ENCODE results near the gene PPP1R15A. TPM values are rescaled to one million over a fixed set of nuclear protein-coding genes. Genes with fewer than 3 reads are reported as not detected.

The PPP1R15A gene
- total and polyA plus RNA-seq, 9 donors, result 22.8 to 156 (median 54.8) TPM

GRCh38 chr19:48852292-48852691 lies 19.9 kb upstream of the PPP1R15A start:
- DNase-seq, result no peak
- Histone ChIP-seq H3K9me3 (no peaks in the 10 kb centered on the region), H3K4me3 (no peak overlapping the region), H3K4me1 (ENCODE audit: insufficient read depth) (no peaks in the 10 kb centered on the region), H3K27me3 (no peaks in the 10 kb centered on the region), H3K27ac (no peak overlapping the region), H3K36me3 (no peaks in the 10 kb centered on the region)
- 90 to 94% (median 93%) methylated on average over 4 of the region's 4 CpGs for WGBS, 3 donors
- intact Hi-C loops (cut with DNase I), result no loop called here
- TF ChIP-seq POLR2A (IDR thresholded peaks at IDR 0.05), result no peak
- TF ChIP-seq EP300 (IDR thresholded peaks at IDR 0.05), result no peak
- no peak for TF ChIP-seq CTCF (IDR thresholded peaks at IDR 0.05)

- no peak overlapping the region for H3K4me3 ChIP-seq
- no peak for TF ChIP-seq CTCF (IDR thresholded peaks at IDR 0.05)
- TF ChIP-seq POLR2A (IDR thresholded peaks at IDR 0.05), result no peak
- no peak for TF ChIP-seq EP300 (IDR thresholded peaks at IDR 0.05)
- no peaks in the 10 kb centered on the region for H3K27me3 ChIP-seq
- no peaks in the 10 kb centered on the region for H3K4me1 ChIP-seq (ENCODE audit: insufficient read depth)
- H3K27ac ChIP-seq, result no peak overlapping the region
- H3K9me3 ChIP-seq, result no peaks in the 10 kb centered on the region
- WGBS, 3 donors, result 78 to 89% (median 88%) methylated on average over 8 of the region's 8 CpGs
- no peak for DNase-seq
- no peaks in the 10 kb centered on the region for H3K36me3 ChIP-seq
- intact Hi-C loops (cut with DNase I), result no loop called here
Measured at GRCh38 chr19:48853483-48853882, 18.7 kb upstream of the PPP1R15A start.

GRCh38 chr19:48854103-48854502 lies 18.1 kb upstream of the PPP1R15A start:
- no peak for DNase-seq

DNA sequence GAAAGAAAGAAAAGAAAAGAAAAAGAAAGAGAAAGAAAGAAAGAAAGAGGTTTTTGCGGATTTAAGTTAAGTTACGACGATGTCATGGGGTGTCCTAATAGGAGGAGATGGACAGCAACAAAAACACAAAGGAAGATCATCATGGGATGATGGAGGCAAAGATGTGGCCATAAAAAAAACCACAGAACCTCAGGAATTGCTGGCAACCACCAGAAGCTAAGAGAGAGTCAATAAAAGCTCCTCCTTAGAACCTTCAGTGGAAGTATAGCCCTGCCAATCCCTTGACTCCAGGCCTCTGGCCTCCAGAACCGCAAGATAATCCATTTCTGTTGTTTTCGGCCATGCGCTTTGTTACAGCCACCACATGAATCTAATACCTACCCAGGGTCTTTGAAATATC lies 15.3 kb upstream of the PPP1R15A start:
- no peak overlapping the region for H3K4me3 ChIP-seq
- intact Hi-C loops (cut with DNase I), result no loop called here
- no peak for TF ChIP-seq EP300 (IDR thresholded peaks at IDR 0.05)
- no peak for TF ChIP-seq POLR2A (IDR thresholded peaks at IDR 0.05)
- no peak for TF ChIP-seq CTCF (IDR thresholded peaks at IDR 0.05)
- no peaks in the 10 kb centered on the region for H3K4me1 ChIP-seq (ENCODE audit: insufficient read depth)
- WGBS, 3 donors, result 96 to 97% (median 96%) methylated on average over 6 of the region's 6 CpGs
- H3K36me3 ChIP-seq, result no peaks in the 10 kb centered on the region
- no peaks in the 10 kb centered on the region for H3K9me3 ChIP-seq
- H3K27me3 ChIP-seq, result no peaks in the 10 kb centered on the region
- no peak for DNase-seq
- H3K27ac ChIP-seq, result no peak overlapping the region

More at GRCh38 chr19:48854103-48854502, 18.1 kb upstream of the PPP1R15A start:
- intact Hi-C loops (cut with DNase I), result no loop called here
- 82 to 86% (median 84%) methylated on average over 7 of the region's 7 CpGs for whole genome bisulfite sequencing, 3 donors
- Histone ChIP-seq H3K27ac (no peak overlapping the region), H3K27me3 (no peaks in the 10 kb centered on the region), H3K4me3 (no peak overlapping the region), H3K9me3 (no peaks in the 10 kb centered on the region), H3K4me1 (ENCODE audit: insufficient read depth) (no peaks in the 10 kb centered on the region), H3K36me3 (no peaks in the 10 kb centered on the region)
- TF ChIP-seq EP300 (IDR thresholded peaks at IDR 0.05) (no peak), POLR2A (IDR thresholded peaks at IDR 0.05) (no peak), CTCF (IDR thresholded peaks at IDR 0.05) (no peak)
